Effector memory CD4-positive, alpha-beta T cell (primary cell): ENCODE measurements around the gene PROCA1.

Experiments
- DNase-seq, 3 donors: peaks; one replicate each; pipeline ENCODE4 v3.0.0-alpha.2; 2020
- H3K27ac ChIP-seq: 2 replicates; pipeline ENCODE4 v1.7.0; 2013; ENCODE audit warnings: mild to moderate bottlenecking, low read length, moderate library complexity; ENCODE audit not compliant: insufficient read depth, poor library complexity, severe bottlenecking
- H3K27me3 ChIP-seq: replicated peaks from 2 replicates; pipeline ENCODE4 v1.7.0; 2013; ENCODE audit warnings: mild to moderate bottlenecking, low read length; ENCODE audit not compliant: insufficient read depth, control insufficient read depth, poor library complexity, severe bottlenecking
- H3K36me3 ChIP-seq: 2 replicates; pipeline ENCODE4 v1.7.0; 2013; ENCODE audit warnings: mild to moderate bottlenecking, low read length, moderate library complexity; ENCODE audit not compliant: control insufficient read depth, insufficient read depth
- H3K4me1 ChIP-seq: 2 replicates; pipeline ENCODE4 v1.7.0; 2013; ENCODE audit warnings: low read length, mild to moderate bottlenecking; ENCODE audit not compliant: control insufficient read depth, insufficient read depth, poor library complexity, severe bottlenecking
- H3K4me3 ChIP-seq: 2 replicates; pipeline ENCODE4 v1.7.0; 2013; ENCODE audit warnings: low read length, low read depth, mild to moderate bottlenecking; ENCODE audit not compliant: insufficient read depth, poor library complexity, severe bottlenecking
- H3K9me3 ChIP-seq: 2 replicates; pipeline ENCODE4 v1.7.0; 2013; ENCODE audit warnings: mild to moderate bottlenecking, low read length, moderate library complexity; ENCODE audit not compliant: control insufficient read depth

PROCA1 gene

GRCh38 chr17:28716740-28717577 is 5.3 kb upstream of the PROCA1 start:
- Histone ChIP-seq H3K9me3 (no peaks in the 10 kb centered on the region), H3K36me3 (no peaks in the 10 kb centered on the region), H3K27ac (no peak overlapping the region), H3K4me3 (no peak overlapping the region), H3K4me1 (peaks cover 27% of the 10 kb centered on the region), H3K27me3 (peaks cover 4% of the 10 kb centered on the region)
- DNase-seq = no peak

- Histone ChIP-seq H3K9me3 (no peaks in the 10 kb centered on the region), H3K27me3 (peaks cover 4% of the 10 kb centered on the region), H3K4me1 (peaks cover 26% of the 10 kb centered on the region), H3K27ac (no peak overlapping the region), H3K4me3 (no peak overlapping the region), H3K36me3 (no peaks in the 10 kb centered on the region)
- no peak for DNase-seq
Measured at GRCh38 chr17:28715217-28715616, 3.5 kb upstream of the PROCA1 start.

GRCh38 chr17:28714281-28714680 is 2.6 kb upstream of the PROCA1 start:
- Histone ChIP-seq H3K36me3 (no peaks in the 10 kb centered on the region), H3K4me1 (peaks cover 21% of the 10 kb centered on the region), H3K27me3 (peaks cover 4% of the 10 kb centered on the region), H3K9me3 (no peaks in the 10 kb centered on the region), H3K4me3 (no peak overlapping the region), H3K27ac (no peak overlapping the region)
- DNase-seq = no peak

GRCh38 chr17:28712705-28713415 is 1.2 kb upstream of the PROCA1 start:
- no peak for DNase-seq
- Histone ChIP-seq H3K27ac (no peak overlapping the region), H3K9me3 (no peaks in the 10 kb centered on the region), H3K27me3 (peaks cover 4% of the 10 kb centered on the region), H3K4me3 (no peak overlapping the region), H3K4me1 (peaks cover 18% of the 10 kb centered on the region), H3K36me3 (no peaks in the 10 kb centered on the region)

GRCh38 chr17:28712032-28712704 is 480 bp upstream of the PROCA1 start:
- Histone ChIP-seq H3K4me3 (peak overlapping the region; percentile 61), H3K4me1 (peaks cover 15% of the 10 kb centered on the region), H3K9me3 (no peaks in the 10 kb centered on the region), H3K36me3 (no peaks in the 10 kb centered on the region), H3K27me3 (peaks cover 4% of the 10 kb centered on the region), H3K27ac (peak overlapping the region; percentile 74)
- peak; percentile 45 to 59 (median 49) for DNase-seq

- no peaks in the 10 kb centered on the region for H3K27me3 ChIP-seq
- peaks cover 15% of the 10 kb centered on the region for H3K4me1 ChIP-seq
- H3K9me3 ChIP-seq = no peaks in the 10 kb centered on the region
- peak; percentile 84 to 85 (median 85) for DNase-seq
- H3K27ac ChIP-seq = peak overlapping the region; percentile 74
- H3K4me3 ChIP-seq = peak overlapping the region; percentile 61
- no peaks in the 10 kb centered on the region for H3K36me3 ChIP-seq
Measured at GRCh38 chr17:28710861-28711722, 596 bp downstream of the PROCA1 start.

GRCh38 chr17:28707339-28707720 is 4.4 kb downstream of the PROCA1 start:
- Histone ChIP-seq H3K27me3 (no peaks in the 10 kb centered on the region), H3K27ac (no peak overlapping the region), H3K4me3 (no peak overlapping the region), H3K4me1 (peaks cover 15% of the 10 kb centered on the region), H3K36me3 (peaks cover 13% of the 10 kb centered on the region), H3K9me3 (no peaks in the 10 kb centered on the region)
- no peak for DNase-seq

GRCh38 chr17:28706471-28707338 is 5.0 kb downstream of the PROCA1 start:
- peaks cover 19% of the 10 kb centered on the region for H3K36me3 ChIP-seq
- peaks cover 12% of the 10 kb centered on the region for H3K4me1 ChIP-seq
- no peak for DNase-seq
- no peak overlapping the region for H3K27ac ChIP-seq
- no peak overlapping the region for H3K4me3 ChIP-seq
- no peaks in the 10 kb centered on the region for H3K27me3 ChIP-seq
- H3K9me3 ChIP-seq = no peaks in the 10 kb centered on the region
